ENCODE results near the gene SNORC. TPM values are rescaled to one million over a fixed set of nuclear protein-coding genes. Genes with fewer than 3 reads are reported as not detected.

SNORC gene
- total and polyA plus RNA-seq, 4 donors, result 2.4 to 12.3 (median 6.6) TPM

- Histone ChIP-seq H3K27me3 (ENCODE audit: control insufficient read depth in 4 of 4, insufficient read depth in 4 of 4, low read length in 3 of 4) (no peaks in the 10 kb centered on the region), H3K9ac (ENCODE audit: low read depth in 1 of 2, low read length in 2 of 2) (no peak overlapping the region), H3K36me3 (ENCODE audit: control insufficient read depth in 4 of 4, insufficient read depth in 3 of 4, low read depth in 1 of 4, low read length in 3 of 4) (peaks cover 13 to 52% (median 43%) of the 10 kb centered on the region in 4 donors), H3K27ac (ENCODE audit: low read depth in 1 of 2, low read length in 2 of 2) (no peak overlapping the region), H3K9me3 (ENCODE audit: control insufficient read depth in 4 of 4, low read length in 3 of 4) (no peaks in the 10 kb centered on the region), H3K4me3 (ENCODE audit: low read depth in 1 of 3, low read length in 3 of 3) (no peak overlapping the region), H3K4me1 (ENCODE audit: control insufficient read depth in 4 of 4, insufficient read depth in 4 of 4, low read length in 3 of 4) (peaks cover 0 to 4% (median under 1%) of the 10 kb centered on the region in 4 donors)
- TF ChIP-seq SP1 (IDR thresholded peaks at IDR 0.05) (no peak), TAF1 (conservative IDR thresholded peaks at IDR 0.05) (no peak), ATF3 (IDR thresholded peaks at IDR 0.05) (no peak)
- DNase-seq (ENCODE audit: low spot score), result no peak
- WGBS, result 95% methylated on average over 1 of the region's 1 CpG
Observed at GRCh38 chr2:232833830-232834229, 36.2 kb upstream of the SNORC start.

- no peak overlapping the region for H3K27ac ChIP-seq (ENCODE audit: low read depth in 1 of 2, low read length in 2 of 2)
- no peak overlapping the region for H3K9ac ChIP-seq (ENCODE audit: low read depth in 1 of 2, low read length in 2 of 2)
- TF ChIP-seq SP1 (IDR thresholded peaks at IDR 0.05) (no peak), TAF1 (conservative IDR thresholded peaks at IDR 0.05) (no peak), NR2F2 (IDR thresholded peaks at IDR 0.05) (no peak), CTCF (IDR thresholded peaks at IDR 0.05; ENCODE audit: low read depth, low read length, missing input control) (no peak), HNF4A (conservative IDR thresholded peaks at IDR 0.05) (no peak), EGR1 (IDR thresholded peaks at IDR 0.05; ENCODE audit: low read depth in 2 of 2) (no peak), YY1 (IDR thresholded peaks at IDR 0.05) (no peak), ATF3 (IDR thresholded peaks at IDR 0.05) (no peak), JUND (IDR thresholded peaks at IDR 0.05) (no peak), RAD21 (IDR thresholded peaks at IDR 0.05) (no peak), HNF4G (IDR thresholded peaks at IDR 0.05) (no peak), ZBTB33 (IDR thresholded peaks at IDR 0.05) (no peak), FOXA2 (IDR thresholded peaks at IDR 0.05) (no peak), FOXA1 (IDR thresholded peaks at IDR 0.05) (no peak)
- peaks cover 0 to 9% (median under 1%) of the 10 kb centered on the region in 4 donors for H3K4me1 ChIP-seq (ENCODE audit: control insufficient read depth in 4 of 4, insufficient read depth in 4 of 4, low read length in 3 of 4)
- no peaks in the 10 kb centered on the region for H3K9me3 ChIP-seq (ENCODE audit: control insufficient read depth in 4 of 4, low read length in 3 of 4)
- H3K27me3 ChIP-seq (ENCODE audit: control insufficient read depth in 4 of 4, insufficient read depth in 4 of 4, low read length in 3 of 4), result no peaks in the 10 kb centered on the region
- H3K36me3 ChIP-seq (ENCODE audit: control insufficient read depth in 4 of 4, insufficient read depth in 3 of 4, low read depth in 1 of 4, low read length in 3 of 4), result peaks cover 13 to 53% (median 48%) of the 10 kb centered on the region in 4 donors
- no peak overlapping the region for H3K4me3 ChIP-seq (ENCODE audit: low read depth in 1 of 3, low read length in 3 of 3)
- WGBS, result 70% methylated on average over 14 of the region's 14 CpGs
- no peak for DNase-seq (ENCODE audit: low spot score)
Observed at GRCh38 chr2:232835687-232836208, 34.3 kb upstream of the SNORC start.

GRCh38 chr2:232836934-232837333, 33.1 kb upstream of the SNORC start:
- WGBS, result 94% methylated on average over 4 of the region's 4 CpGs
- Histone ChIP-seq H3K4me3 (ENCODE audit: low read depth in 1 of 3, low read length in 3 of 3) (no peak overlapping the region), H3K36me3 (ENCODE audit: control insufficient read depth in 4 of 4, insufficient read depth in 3 of 4, low read depth in 1 of 4, low read length in 3 of 4) (peaks cover 12 to 50% (median 41%) of the 10 kb centered on the region in 4 donors), H3K27ac (ENCODE audit: low read depth in 1 of 2, low read length in 2 of 2) (no peak overlapping the region), H3K9ac (ENCODE audit: low read depth in 1 of 2, low read length in 2 of 2) (no peak overlapping the region), H3K9me3 (ENCODE audit: control insufficient read depth in 4 of 4, low read length in 3 of 4) (no peaks in the 10 kb centered on the region), H3K4me1 (ENCODE audit: control insufficient read depth in 4 of 4, insufficient read depth in 4 of 4, low read length in 3 of 4) (peaks cover 0 to 9% (median under 1%) of the 10 kb centered on the region in 4 donors), H3K27me3 (ENCODE audit: control insufficient read depth in 4 of 4, insufficient read depth in 4 of 4, low read length in 3 of 4) (no peaks in the 10 kb centered on the region)
- TF ChIP-seq NR2F2 (IDR thresholded peaks at IDR 0.05) (no peak), REST (IDR thresholded peaks at IDR 0.05) (no peak), FOXA2 (IDR thresholded peaks at IDR 0.05) (no peak)
- no peak for DNase-seq (ENCODE audit: low spot score)

Data from liver (tissue), 9 donors.